A673 (cell line): Measurements from ENCODE around the gene FIBCD1.

ENCODE experiments used
- EZH2 ChIP-seq: fragments of 200-600 bp; sonication (generic); IDR thresholded peaks from 2 replicates; pipeline ENCODE4 v1.6.1; 2017; ENCODE audit warnings: borderline replicate concordance, low read depth, mild to moderate bottlenecking, mixed read lengths, antibody characterized with exemption, low read length; ENCODE audit not compliant: poor library complexity, severe bottlenecking
- TF ChIP-seq, protein P1 (sequence below): fragments of 300-800, 200-600 bp; sonication (generic); conservative IDR thresholded peaks from 2 replicates; pipeline ENCODE4 v1.5.1; 2017; ENCODE audit warnings: low read depth, mild to moderate bottlenecking, antibody characterized with exemption, low read length, moderate library complexity, mixed read lengths

DNA sequence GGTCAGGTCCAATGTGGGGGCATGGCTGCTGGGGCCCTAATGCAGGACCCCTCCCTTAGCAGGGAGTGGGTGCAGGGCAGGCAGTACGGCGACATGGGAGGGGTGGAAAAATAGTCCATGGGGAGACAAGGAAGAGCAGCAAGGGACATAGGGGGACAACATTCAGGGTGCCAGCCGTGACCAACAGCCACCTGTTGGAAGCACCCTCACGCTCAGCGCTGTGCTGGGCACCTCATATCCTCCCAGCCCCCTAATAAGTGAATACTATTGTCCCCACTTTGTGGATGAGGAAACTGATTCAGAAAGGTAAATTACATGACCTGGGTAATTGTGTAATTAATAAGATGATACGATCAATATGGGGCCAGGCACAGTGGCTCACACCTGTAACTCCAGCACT, 3.0 kb upstream of the FIBCD1 start:
- TF ChIP-seq, protein P1, sequence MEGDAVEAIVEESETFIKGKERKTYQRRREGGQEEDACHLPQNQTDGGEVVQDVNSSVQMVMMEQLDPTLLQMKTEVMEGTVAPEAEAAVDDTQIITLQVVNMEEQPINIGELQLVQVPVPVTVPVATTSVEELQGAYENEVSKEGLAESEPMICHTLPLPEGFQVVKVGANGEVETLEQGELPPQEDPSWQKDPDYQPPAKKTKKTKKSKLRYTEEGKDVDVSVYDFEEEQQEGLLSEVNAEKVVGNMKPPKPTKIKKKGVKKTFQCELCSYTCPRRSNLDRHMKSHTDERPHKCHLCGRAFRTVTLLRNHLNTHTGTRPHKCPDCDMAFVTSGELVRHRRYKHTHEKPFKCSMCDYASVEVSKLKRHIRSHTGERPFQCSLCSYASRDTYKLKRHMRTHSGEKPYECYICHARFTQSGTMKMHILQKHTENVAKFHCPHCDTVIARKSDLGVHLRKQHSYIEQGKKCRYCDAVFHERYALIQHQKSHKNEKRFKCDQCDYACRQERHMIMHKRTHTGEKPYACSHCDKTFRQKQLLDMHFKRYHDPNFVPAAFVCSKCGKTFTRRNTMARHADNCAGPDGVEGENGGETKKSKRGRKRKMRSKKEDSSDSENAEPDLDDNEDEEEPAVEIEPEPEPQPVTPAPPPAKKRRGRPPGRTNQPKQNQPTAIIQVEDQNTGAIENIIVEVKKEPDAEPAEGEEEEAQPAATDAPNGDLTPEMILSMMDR = no peak
- no peak for TF ChIP-seq EZH2
